ENCODE results near the gene MTERF1.

MTERF1 gene

GRCh38 chr7:91824201-91824600 lies 56.3 kb downstream of the MTERF1 start:
- H3K27me3 ChIP-seq (ENCODE audit: low read depth, low read length): no peaks in the 10 kb centered on the region
- no peaks in the 10 kb centered on the region for H3K4me1 ChIP-seq (ENCODE audit: control insufficient read depth in 1 of 2, insufficient read depth in 2 of 2, low read length in 2 of 2)
- no peaks in the 10 kb centered on the region for H3K36me3 ChIP-seq (ENCODE audit: control insufficient read depth in 1 of 2, insufficient read depth in 2 of 2, low read length in 2 of 2)
- H3K9me3 ChIP-seq (ENCODE audit: control insufficient read depth in 1 of 2, low read length in 2 of 2): no peaks in the 10 kb centered on the region
- H3K4me3 ChIP-seq (ENCODE audit: low read depth in 1 of 2, low read length in 2 of 2): no peak overlapping the region
- no peak overlapping the region for H3K27ac ChIP-seq (ENCODE audit: low read length)

All from muscle layer of duodenum (tissue), 2 donors.